Stimulated activated CD8-positive, alpha-beta memory T cell treated with anti-CD3 and anti-CD28 coated beads, Interleukin-4, amount 100 ng/mL, for 24 hours (primary cell): Measurements from ENCODE around the gene FAHD1.
A peak's percentile ranks its signal among the peaks of the same experiment; 100 is the strongest.

Experiments used
- DNase-seq: peaks from one replicate; pipeline ENCODE4 v3.0.0-alpha.2; 2020; ENCODE audit warnings: low read depth

The FAHD1 gene

GRCh38 chr16:1826691-1827573 lies at the start of gene FAHD1, which contains the start of gene HAGH:
FAHD1 (plus strand) TSS chr16:1827206; CDS start chr16:1827239, 33 bp downstream.
HAGH (minus strand) TSS chr16:1826825; CDS start chr16:1826787, 38 bp downstream.
- peak; percentile 80 for DNase-seq

- DNase-seq: no peak
These were observed 49.4 kb upstream of the FAHD1 start for GRCh38 chr16:1777375-1778199.

- no peak for DNase-seq
These were observed 48.5 kb upstream of the FAHD1 start for GRCh38 chr16:1778200-1779179.

- no peak for DNase-seq
These were observed 47.7 kb upstream of the FAHD1 start for GRCh38 chr16:1779234-1779701.

GRCh38 chr16:1779741-1780676 lies 47.0 kb upstream of the FAHD1 start:
- DNase-seq: no peak

- no peak for DNase-seq
These were observed 46.3 kb upstream of the FAHD1 start for GRCh38 chr16:1780677-1781072.

GRCh38 chr16:1781254-1781653 lies 45.8 kb upstream of the FAHD1 start:
- no peak for DNase-seq

GRCh38 chr16:1781758-1782407 lies 45.1 kb upstream of the FAHD1 start:
- no peak for DNase-seq

- peak; percentile 96 for DNase-seq
These were observed 44.4 kb upstream of the FAHD1 start, which contains the start of the genes NUBP2 and SPSB3 for GRCh38 chr16:1782408-1783264. NUBP2 (plus strand) TSS chr16:1782960; CDS start chr16:1783021, 61 bp downstream. SPSB3 (minus strand) TSS chr16:1782571; CDS start chr16:1781483, 1,088 bp downstream.

- no peak for DNase-seq
These were observed 41.8 kb upstream of the FAHD1 start for GRCh38 chr16:1784977-1785845.

- DNase-seq: no peak
These were observed 41.2 kb upstream of the FAHD1 start for GRCh38 chr16:1785846-1786170.

GRCh38 chr16:1786242-1787055 lies 40.6 kb upstream of the FAHD1 start:
- no peak for DNase-seq

- no peak for DNase-seq
These were observed 40.0 kb upstream of the FAHD1 start for GRCh38 chr16:1787056-1787321.

GRCh38 chr16:1787322-1788094 lies 39.5 kb upstream of the FAHD1 start:
- no peak for DNase-seq

- DNase-seq: no peak
These were observed 38.8 kb upstream of the FAHD1 start for GRCh38 chr16:1788095-1788707.

GRCh38 chr16:1788708-1789100 lies 38.3 kb upstream of the FAHD1 start:
- DNase-seq: no peak
